Measurements from ENCODE around the gene GBE1.

GRCh38 chr3:81723732-81724313, 37.6 kb downstream of the GBE1 start:
- TF ChIP-seq POLR2AphosphoS5 (IDR thresholded peaks at IDR 0.05; ENCODE audit: low read depth, low read length), result no peak
- TF ChIP-seq, protein P1, sequence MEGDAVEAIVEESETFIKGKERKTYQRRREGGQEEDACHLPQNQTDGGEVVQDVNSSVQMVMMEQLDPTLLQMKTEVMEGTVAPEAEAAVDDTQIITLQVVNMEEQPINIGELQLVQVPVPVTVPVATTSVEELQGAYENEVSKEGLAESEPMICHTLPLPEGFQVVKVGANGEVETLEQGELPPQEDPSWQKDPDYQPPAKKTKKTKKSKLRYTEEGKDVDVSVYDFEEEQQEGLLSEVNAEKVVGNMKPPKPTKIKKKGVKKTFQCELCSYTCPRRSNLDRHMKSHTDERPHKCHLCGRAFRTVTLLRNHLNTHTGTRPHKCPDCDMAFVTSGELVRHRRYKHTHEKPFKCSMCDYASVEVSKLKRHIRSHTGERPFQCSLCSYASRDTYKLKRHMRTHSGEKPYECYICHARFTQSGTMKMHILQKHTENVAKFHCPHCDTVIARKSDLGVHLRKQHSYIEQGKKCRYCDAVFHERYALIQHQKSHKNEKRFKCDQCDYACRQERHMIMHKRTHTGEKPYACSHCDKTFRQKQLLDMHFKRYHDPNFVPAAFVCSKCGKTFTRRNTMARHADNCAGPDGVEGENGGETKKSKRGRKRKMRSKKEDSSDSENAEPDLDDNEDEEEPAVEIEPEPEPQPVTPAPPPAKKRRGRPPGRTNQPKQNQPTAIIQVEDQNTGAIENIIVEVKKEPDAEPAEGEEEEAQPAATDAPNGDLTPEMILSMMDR (IDR thresholded peaks at IDR 0.05), result no peak
- no peak for TF ChIP-seq GABPA (IDR thresholded peaks at IDR 0.05; ENCODE audit: low read depth)
- no peak for TF ChIP-seq MXI1 (IDR thresholded peaks at IDR 0.05; ENCODE audit: low read depth, low read length)
- no peak for TF ChIP-seq MAX (IDR thresholded peaks at IDR 0.05; ENCODE audit: low read depth)
- TF ChIP-seq EZH2phosphoT487 (IDR thresholded peaks at IDR 0.05; ENCODE audit: borderline replicate concordance, low read depth), result no peak
- no peak for TF ChIP-seq RFX5 (IDR thresholded peaks at IDR 0.05; ENCODE audit: low read length)
- TF ChIP-seq GATA2 (CRISPR knock-in tag; IDR thresholded peaks at IDR 0.05), result no peak
